Measurements from ENCODE around the gene ABCG4. TPM values are rescaled to one million over a fixed set of nuclear protein-coding genes. Genes with fewer than 3 reads are reported as not detected.

Gene ABCG4
- total and polyA plus RNA-seq, 9 of the 15 experiments (the other 6 are each of a cell fraction or from before 2014, with no cell fraction given) = 0.03 to 0.11 (median 0.07) TPM; not detected in 4

DNA sequence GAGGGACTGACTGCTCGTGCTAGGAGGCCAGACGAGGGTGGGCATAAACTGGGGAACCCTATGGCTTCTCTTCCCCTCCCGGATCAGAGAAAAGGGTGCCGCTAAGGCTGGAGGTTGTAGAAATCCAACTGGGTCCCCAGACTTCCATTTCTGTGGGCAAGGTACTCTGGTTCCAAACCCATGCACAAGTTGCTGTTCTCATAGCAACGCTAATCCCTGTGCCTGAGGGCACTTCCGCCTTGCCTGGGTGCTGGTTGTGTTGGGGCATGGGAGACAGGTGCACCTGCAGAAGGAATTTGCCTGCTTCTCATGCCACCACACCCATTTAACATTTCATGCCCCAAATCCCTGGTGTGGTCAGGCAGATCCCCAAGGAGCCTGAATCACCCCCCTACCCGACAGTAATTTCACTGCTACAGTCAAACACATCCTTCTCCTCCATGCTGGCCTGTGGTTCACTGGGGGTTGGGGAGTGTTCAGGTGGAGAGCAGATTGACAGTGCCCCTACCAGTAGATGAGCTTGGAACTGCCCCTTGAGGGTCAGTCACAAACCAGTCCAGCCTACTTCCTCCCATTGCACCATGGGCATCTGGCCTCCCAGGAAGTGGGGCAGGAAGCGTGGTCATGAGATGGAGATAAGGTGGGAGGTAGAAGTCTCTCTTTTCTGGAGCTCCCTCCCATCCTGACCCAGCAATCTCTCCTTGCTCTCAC, 40.6 kb upstream of the ABCG4 start:
- Histone ChIP-seq H3K27me3 (ENCODE audit: control insufficient read depth in 2 of 2, insufficient read depth in 2 of 2, low read length in 2 of 2) (no peaks in the 10 kb centered on the region), H3K27ac (ENCODE audit: extremely low read depth, low read depth, low read length) (peak overlapping the region; percentile 83), H3K4me2 (ENCODE audit: insufficient read depth, low read length) (peak overlapping the region; percentile 99), H3K9ac (ENCODE audit: insufficient read depth in 1 of 2, low read depth in 2 of 2, low read length in 2 of 2) (peak overlapping the region; percentile 71 to 94), H3K9me3 (replicated peaks; ENCODE audit: control insufficient read depth, insufficient read depth, low read depth, low read length) (no peaks in the 10 kb centered on the region), H4K20me1 (replicated peaks; ENCODE audit: control insufficient read depth, insufficient read depth, low read length) (peaks cover 18% of the 10 kb centered on the region), H3K36me3 (ENCODE audit: control insufficient read depth, insufficient read depth, low read length) (peaks cover 46% of the 10 kb centered on the region; the same call in 2 of the 3 replicates), H3K4me1 (replicated peaks in 1 of 2; ENCODE audit: control insufficient read depth in 2 of 2, insufficient read depth in 2 of 2, low read length in 2 of 2) (peaks cover 35 to 37% of the 10 kb centered on the region in 2 experiments), H2AFZ (ENCODE audit: low read depth, low read length) (peak overlapping the region; percentile 64), H3K4me3 (peak overlapping the region; percentile 94), H3K79me2 (ENCODE audit: control insufficient read depth, insufficient read depth, low read length) (peaks cover 41% of the 10 kb centered on the region), H3K9me1 (ENCODE audit: control insufficient read depth, insufficient read depth, low read length) (no peaks in the 10 kb centered on the region)
- ATAC-seq (peak; percentile 71), DNase-seq (ENCODE audit: extremely low read depth in 1 of 4, low spot score in 3 of 4) (peak; percentile 56 to 89 (median 74)), FAIRE-seq (peak; percentile 94)
- in situ Hi-C loops (cut with MboI) (no loop called here), intact Hi-C loops (cut with micrococcal nuclease) (loop anchor here (5.0 kb wide), 1 partner anchor 269 kb away; no protein-coding TSS in a partner anchor)
- CTCF ChIA-PET (ENCODE audit: low intra/inter-chr PET ratio) = no interaction called here
- WGBS (ENCODE audit: insufficient coverage, low coverage, missing lambda C conversion rate) = 0% methylated on average over 8 of the region's 8 CpGs
- BruUV-seq (replicated peaks) = TSS peak; percentile 77
- POLR2A ChIA-PET = interaction anchor here (0.5 to 5.8 kb wide), 12 partner anchors 10 to 539 kb away, joined by 3 to 75 read pairs (median 4); partner anchors contain the start of genes HINFP, MCAM and NLRX1
- TF ChIP-seq NR2C2 (CRISPR knock-in tag; IDR thresholded peaks at IDR 0.05) = no peak
- peak; percentile 81 for TF ChIP-seq NR2C2 (tag; IDR thresholded peaks at IDR 0.05)
- no peak for TF ChIP-seq SNAPC5 (CRISPR knock-in tag; IDR thresholded peaks at IDR 0.05)
- no peak for TF ChIP-seq TGIF2 (CRISPR knock-in tag; IDR thresholded peaks at IDR 0.05)
- 0 out of 2 replicates have a peak, but pooled peaks have one; percentile 44 for TF ChIP-seq RREB1 (CRISPR knock-in tag; IDR thresholded peaks at IDR 0.05)
- TF ChIP-seq L3MBTL2 (IDR thresholded peaks at IDR 0.05) = peak; percentile 21; the same call in 1 of the 2 replicates
- no peak for TF ChIP-seq SREBF1 (IDR thresholded peaks at IDR 0.05; ENCODE audit: borderline replicate concordance, low read depth, low read length)
- peak; percentile 59 for TF ChIP-seq NFYB (IDR thresholded peaks at IDR 0.05; ENCODE audit: extremely low read depth, insufficient read length)
- TF ChIP-seq ZNF592 (IDR thresholded peaks at IDR 0.05) = peak; percentile 56; the same call in 1 of the 2 replicates
- TF ChIP-seq SOX6 (IDR thresholded peaks at IDR 0.05) = no peak
- peak; percentile 61; the same call in 1 of the 2 replicates for TF ChIP-seq DPF2 (IDR thresholded peaks at IDR 0.05)
